EL (cell line): ENCODE data around the gene OR2S2.
A peak's percentile ranks its signal among the peaks of the same experiment; 100 is the strongest.
"Not testable (repeated sequence)": the region's sequence is repeated elsewhere in the genome, so short reads cannot be mapped to it uniquely, and the experiment has no call there.

Experiments
- DNase-seq: peaks from one replicate; pipeline ENCODE4 v3.0.0-alpha.2; 2016

OR2S2 gene

GRCh38 chr9:35930989-35931388 is 27.0 kb downstream of the OR2S2 start:
- DNase-seq, result no peak

GRCh38 chr9:35930521-35930920 is 27.4 kb downstream of the OR2S2 start:
- DNase-seq, result no peak

- DNase-seq, result no peak
Observed at GRCh38 chr9:35929453-35929718, 28.6 kb downstream of the OR2S2 start.

- DNase-seq, result no peak
Observed at GRCh38 chr9:35928591-35929452, 29.1 kb downstream of the OR2S2 start.

- DNase-seq, result peak; percentile 93
Observed at GRCh38 chr9:35923927-35924763, 33.8 kb downstream of the OR2S2 start.

GRCh38 chr9:35923598-35923926 is 34.4 kb downstream of the OR2S2 start:
- DNase-seq, result no peak

- no peak for DNase-seq
Observed at GRCh38 chr9:35920051-35920620, 37.8 kb downstream of the OR2S2 start.

- no peak for DNase-seq
Observed at GRCh38 chr9:35919212-35920008, 38.5 kb downstream of the OR2S2 start.

GRCh38 chr9:35918780-35919179 is 39.2 kb downstream of the OR2S2 start:
- no peak for DNase-seq

- DNase-seq, result no peak
Observed at GRCh38 chr9:35917261-35917660, 40.7 kb downstream of the OR2S2 start.

- no peak for DNase-seq
Observed at GRCh38 chr9:35915681-35916294, 42.2 kb downstream of the OR2S2 start.

- peak; percentile 28 for DNase-seq
Observed at GRCh38 chr9:35914301-35914807, 43.6 kb downstream of the OR2S2 start.

- not testable (repeated sequence) for DNase-seq
Observed at GRCh38 chr9:35913429-35913828, 44.5 kb downstream of the OR2S2 start.

GRCh38 chr9:35912791-35913400 is 45.1 kb downstream of the OR2S2 start:
- no peak for DNase-seq

- DNase-seq, result no peak
Observed at GRCh38 chr9:35911690-35912089, 46.3 kb downstream of the OR2S2 start.

GRCh38 chr9:35910613-35911359 is 47.2 kb downstream of the OR2S2 start:
- DNase-seq, result peak; percentile 67

GRCh38 chr9:35909687-35910612 is 48.0 kb downstream of the OR2S2 start:
- DNase-seq, result no peak

- DNase-seq, result no peak
Observed at GRCh38 chr9:35909274-35909673, 48.7 kb downstream of the OR2S2 start, which contains the start of gene SPAAR. SPAAR (plus strand) TSS chr9:35909490; CDS start chr9:35910464, 974 bp downstream.

GRCh38 chr9:35908504-35909125 is 49.3 kb downstream of the OR2S2 start:
- no peak for DNase-seq
